Measurements from ENCODE around the gene ABCC4. TPM values are rescaled to one million over a fixed set of nuclear protein-coding genes. Genes with fewer than 3 reads are reported as not detected.

The ABCC4 gene
- total and polyA plus RNA-seq, 8 donors = 24.7 to 60.9 (median 43.1) TPM

GRCh38 chr13:95226932-95227695, 74.1 kb downstream of the ABCC4 start:
- H3K36me3 ChIP-seq = no peaks in the 10 kb centered on the region
- intact Hi-C loops (cut with DNase I) = no loop called here
- DNase-seq (no peak), ATAC-seq (peak; percentile 75)
- H3K27me3 ChIP-seq = no peaks in the 10 kb centered on the region
- peaks cover 6 to 14% of the 10 kb centered on the region in 2 donors for H3K4me1 ChIP-seq
- H3K27ac ChIP-seq = peak overlapping the region; percentile 13 to 50
- no peak overlapping the region for H3K4me3 ChIP-seq
- TF ChIP-seq CTCF (IDR thresholded peaks at IDR 0.05) = no peak
- no peaks in the 10 kb centered on the region for H3K9me3 ChIP-seq

DNA sequence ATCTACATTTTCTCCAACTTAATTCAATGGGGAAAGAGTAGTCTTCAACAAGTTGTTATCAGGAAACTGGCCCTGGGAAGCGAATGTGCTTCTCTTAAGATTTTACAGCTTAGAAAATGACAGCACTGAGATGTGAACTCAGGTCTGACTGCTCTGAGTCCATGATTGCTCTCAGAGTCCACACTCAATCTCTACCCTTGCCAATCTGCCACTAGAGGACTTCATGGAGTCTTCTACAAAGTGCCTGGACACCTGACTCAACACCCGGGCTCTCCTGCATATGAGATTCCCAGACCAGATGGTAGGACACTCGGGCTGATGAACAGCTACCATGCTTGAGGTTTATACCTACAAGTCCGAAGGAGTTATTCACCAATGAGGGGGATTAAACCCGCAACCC, 74.8 kb downstream of the ABCC4 start:
- no peak for DNase-seq
- Histone ChIP-seq H3K4me3 (no peak overlapping the region), H3K4me1 (peaks cover 6 to 14% of the 10 kb centered on the region in 2 donors), H3K36me3 (no peaks in the 10 kb centered on the region), H3K9me3 (no peaks in the 10 kb centered on the region), H3K27ac (no peak overlapping the region), H3K27me3 (no peaks in the 10 kb centered on the region)
- TF ChIP-seq CTCF (IDR thresholded peaks at IDR 0.05) = no peak
- intact Hi-C loops (cut with DNase I) = no loop called here
- peak; percentile 34 for ATAC-seq

GRCh38 chr13:95226050-95226449, 75.2 kb downstream of the ABCC4 start:
- no peak for TF ChIP-seq CTCF (IDR thresholded peaks at IDR 0.05)
- Histone ChIP-seq H3K4me3 (no peak overlapping the region), H3K27me3 (no peaks in the 10 kb centered on the region), H3K36me3 (no peaks in the 10 kb centered on the region), H3K9me3 (no peaks in the 10 kb centered on the region), H3K27ac (no peak overlapping the region), H3K4me1 (peaks cover 6 to 14% of the 10 kb centered on the region in 2 donors)
- peak; percentile 25 for ATAC-seq
- intact Hi-C loops (cut with DNase I) = no loop called here
- peak in 1 of 4 donors; percentile 34 for DNase-seq

DNA sequence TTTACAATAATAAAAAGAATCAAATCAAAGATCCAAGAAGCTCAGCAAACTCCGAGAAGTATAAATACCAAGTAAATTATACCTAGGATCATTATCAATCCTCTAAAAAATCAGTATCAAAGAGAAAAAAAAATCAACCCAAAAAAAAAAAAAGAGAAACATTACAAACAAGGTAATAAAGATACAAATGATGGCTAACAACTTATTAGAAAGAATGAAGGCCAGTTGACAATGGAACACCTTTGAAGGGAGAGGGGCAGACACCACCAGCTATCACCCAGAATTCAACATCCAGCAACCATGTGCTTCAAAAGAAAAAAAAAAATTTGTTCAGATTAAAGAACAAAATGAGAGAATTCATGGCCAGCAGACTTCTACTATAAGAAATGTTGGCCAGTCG, 77.2 kb downstream of the ABCC4 start:
- DNase-seq (no peak), ATAC-seq (no peak)
- Histone ChIP-seq H3K4me1 (peaks cover 6 to 14% of the 10 kb centered on the region in 2 donors), H3K36me3 (peaks cover 0 to 4% of the 10 kb centered on the region in 2 donors), H3K4me3 (no peak overlapping the region), H3K27ac (no peak overlapping the region), H3K9me3 (no peaks in the 10 kb centered on the region), H3K27me3 (no peaks in the 10 kb centered on the region)
- intact Hi-C loops (cut with DNase I) = no loop called here
- no peak for TF ChIP-seq CTCF (IDR thresholded peaks at IDR 0.05)

- TF ChIP-seq CTCF (IDR thresholded peaks at IDR 0.05) = no peak
- Histone ChIP-seq H3K9me3 (no peaks in the 10 kb centered on the region), H3K36me3 (peaks cover 0 to 4% of the 10 kb centered on the region in 2 donors), H3K4me3 (no peak overlapping the region), H3K4me1 (peaks cover 6 to 12% of the 10 kb centered on the region in 2 donors), H3K27ac (no peak overlapping the region), H3K27me3 (no peaks in the 10 kb centered on the region)
- ATAC-seq = no peak
- intact Hi-C loops (cut with DNase I) = no loop called here
- no peak for DNase-seq
These were observed 78.6 kb downstream of the ABCC4 start for GRCh38 chr13:95222733-95223018.

Measured in left lung (tissue), 10 donors.